Esophagus squamous epithelium (tissue), 4 donors: ENCODE measurements around the gene ESR1.

Experiments
- POLR2A ChIP-seq, 4 donors: fragments of 450-650 bp; IDR thresholded peaks; one replicate each; pipeline ENCODE4 v1.6.1; 2017; ENCODE audit warnings: antibody characterized with exemption in 4 of 4, mild to moderate bottlenecking in 4 of 4, moderate library complexity in 3 of 4
- TF ChIP-seq, protein P1 (sequence below), 6 experiments: fragments of 450-650 bp in 4 of 6; fragments of 200-600 bp in 2 of 6; sonication (generic) in 2 of 6; IDR thresholded peaks; one replicate each; pipeline ENCODE4 v1.5.1; 2016 to 2019; ENCODE audit warnings: antibody characterized with exemption in 6 of 6, mild to moderate bottlenecking in 4 of 6, moderate library complexity in 4 of 6

DNA sequence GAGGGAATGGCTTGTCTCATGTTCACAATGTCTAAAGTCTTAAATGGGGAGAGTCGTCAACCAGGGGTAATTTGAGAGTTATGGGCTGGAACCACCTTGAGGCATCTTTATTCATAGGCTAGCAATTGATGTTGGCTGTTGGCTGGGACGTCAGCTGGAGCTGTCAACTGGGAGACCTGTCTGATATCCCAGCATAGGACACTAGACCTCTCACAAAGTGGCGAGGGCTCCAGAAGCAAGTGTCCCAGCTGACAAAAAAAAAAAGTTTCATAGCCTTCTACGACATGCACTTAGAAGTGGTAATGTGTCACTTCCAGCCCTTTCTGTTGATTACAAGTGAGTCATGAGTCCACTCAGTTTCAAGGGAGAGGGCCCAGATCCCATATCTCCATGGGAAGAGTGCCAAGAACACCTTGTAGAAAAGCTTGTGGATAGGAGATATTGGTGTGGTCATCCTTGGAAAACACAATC lies 278.0 kb downstream of the ESR1 start:
- TF ChIP-seq, protein P1, sequence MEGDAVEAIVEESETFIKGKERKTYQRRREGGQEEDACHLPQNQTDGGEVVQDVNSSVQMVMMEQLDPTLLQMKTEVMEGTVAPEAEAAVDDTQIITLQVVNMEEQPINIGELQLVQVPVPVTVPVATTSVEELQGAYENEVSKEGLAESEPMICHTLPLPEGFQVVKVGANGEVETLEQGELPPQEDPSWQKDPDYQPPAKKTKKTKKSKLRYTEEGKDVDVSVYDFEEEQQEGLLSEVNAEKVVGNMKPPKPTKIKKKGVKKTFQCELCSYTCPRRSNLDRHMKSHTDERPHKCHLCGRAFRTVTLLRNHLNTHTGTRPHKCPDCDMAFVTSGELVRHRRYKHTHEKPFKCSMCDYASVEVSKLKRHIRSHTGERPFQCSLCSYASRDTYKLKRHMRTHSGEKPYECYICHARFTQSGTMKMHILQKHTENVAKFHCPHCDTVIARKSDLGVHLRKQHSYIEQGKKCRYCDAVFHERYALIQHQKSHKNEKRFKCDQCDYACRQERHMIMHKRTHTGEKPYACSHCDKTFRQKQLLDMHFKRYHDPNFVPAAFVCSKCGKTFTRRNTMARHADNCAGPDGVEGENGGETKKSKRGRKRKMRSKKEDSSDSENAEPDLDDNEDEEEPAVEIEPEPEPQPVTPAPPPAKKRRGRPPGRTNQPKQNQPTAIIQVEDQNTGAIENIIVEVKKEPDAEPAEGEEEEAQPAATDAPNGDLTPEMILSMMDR (IDR thresholded peaks at IDR 0.05): no peak
- no peak for TF ChIP-seq POLR2A (IDR thresholded peaks at IDR 0.05)
